AG10803 (cell line): ENCODE measurements around the gene MYOCD.
A peak's percentile ranks its signal among the peaks of the same experiment; 100 is the strongest.

Source experiments
- DNase-seq: peaks from one replicate; pipeline ENCODE4 v3.0.0; 2010; ENCODE audit warnings: low read depth
- H3K4me3 ChIP-seq: 2 replicates; pipeline ENCODE4 v1.5.1; 2011; ENCODE audit warnings: mild to moderate bottlenecking, low read length, control low read depth
- TF ChIP-seq, protein P1 (sequence below): conservative IDR thresholded peaks from 2 replicates; pipeline ENCODE4 v1.5.1; 2011; ENCODE audit warnings: mild to moderate bottlenecking, low read length, control low read depth, inconsistent platforms

The MYOCD gene

DNA sequence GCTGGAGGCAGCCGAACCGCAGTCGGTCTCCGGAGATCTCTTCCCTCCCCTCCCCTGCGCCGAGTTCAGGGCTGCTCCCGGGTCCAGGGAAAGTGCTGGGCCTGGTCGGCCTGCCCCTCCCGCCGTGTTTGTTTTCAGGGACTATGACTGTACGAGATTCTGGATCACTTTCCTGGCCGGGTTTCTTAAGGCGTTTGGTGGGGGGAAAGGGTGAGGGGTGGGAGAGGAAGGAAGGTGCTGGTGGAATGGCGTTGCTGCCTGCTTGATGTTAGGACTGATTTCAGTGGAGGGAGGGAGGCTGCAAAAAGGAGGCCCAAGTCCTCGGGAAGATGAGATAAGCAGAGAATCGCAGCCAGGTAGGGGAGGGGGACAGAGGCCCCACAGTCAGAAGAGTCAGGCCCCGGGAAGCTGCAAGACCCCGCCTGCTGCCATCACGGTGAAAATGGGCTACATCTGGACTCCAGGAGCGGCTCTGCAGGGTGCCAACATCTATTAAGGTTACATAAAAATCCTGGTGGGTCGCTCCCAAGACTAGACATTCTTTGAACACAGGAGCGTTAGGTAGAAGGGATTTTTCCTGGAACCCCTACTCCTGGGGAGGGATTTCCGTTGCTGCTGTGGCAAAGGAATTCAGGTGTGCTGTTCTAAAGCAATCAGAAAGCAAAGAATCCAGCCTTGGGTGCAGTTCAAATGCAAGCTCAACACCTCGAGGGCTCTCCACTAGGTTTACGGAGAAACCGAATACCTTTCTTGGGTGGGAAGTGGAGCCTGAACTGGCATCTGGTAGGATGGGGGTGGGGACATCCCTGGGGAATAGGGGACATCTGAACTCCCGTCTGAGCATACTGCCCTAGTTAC is 124.8 kb downstream of the MYOCD start:
- TF ChIP-seq, protein P1, sequence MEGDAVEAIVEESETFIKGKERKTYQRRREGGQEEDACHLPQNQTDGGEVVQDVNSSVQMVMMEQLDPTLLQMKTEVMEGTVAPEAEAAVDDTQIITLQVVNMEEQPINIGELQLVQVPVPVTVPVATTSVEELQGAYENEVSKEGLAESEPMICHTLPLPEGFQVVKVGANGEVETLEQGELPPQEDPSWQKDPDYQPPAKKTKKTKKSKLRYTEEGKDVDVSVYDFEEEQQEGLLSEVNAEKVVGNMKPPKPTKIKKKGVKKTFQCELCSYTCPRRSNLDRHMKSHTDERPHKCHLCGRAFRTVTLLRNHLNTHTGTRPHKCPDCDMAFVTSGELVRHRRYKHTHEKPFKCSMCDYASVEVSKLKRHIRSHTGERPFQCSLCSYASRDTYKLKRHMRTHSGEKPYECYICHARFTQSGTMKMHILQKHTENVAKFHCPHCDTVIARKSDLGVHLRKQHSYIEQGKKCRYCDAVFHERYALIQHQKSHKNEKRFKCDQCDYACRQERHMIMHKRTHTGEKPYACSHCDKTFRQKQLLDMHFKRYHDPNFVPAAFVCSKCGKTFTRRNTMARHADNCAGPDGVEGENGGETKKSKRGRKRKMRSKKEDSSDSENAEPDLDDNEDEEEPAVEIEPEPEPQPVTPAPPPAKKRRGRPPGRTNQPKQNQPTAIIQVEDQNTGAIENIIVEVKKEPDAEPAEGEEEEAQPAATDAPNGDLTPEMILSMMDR, result no peak
- DNase-seq, result no peak
- peak overlapping the region; percentile 54 for H3K4me3 ChIP-seq

DNA sequence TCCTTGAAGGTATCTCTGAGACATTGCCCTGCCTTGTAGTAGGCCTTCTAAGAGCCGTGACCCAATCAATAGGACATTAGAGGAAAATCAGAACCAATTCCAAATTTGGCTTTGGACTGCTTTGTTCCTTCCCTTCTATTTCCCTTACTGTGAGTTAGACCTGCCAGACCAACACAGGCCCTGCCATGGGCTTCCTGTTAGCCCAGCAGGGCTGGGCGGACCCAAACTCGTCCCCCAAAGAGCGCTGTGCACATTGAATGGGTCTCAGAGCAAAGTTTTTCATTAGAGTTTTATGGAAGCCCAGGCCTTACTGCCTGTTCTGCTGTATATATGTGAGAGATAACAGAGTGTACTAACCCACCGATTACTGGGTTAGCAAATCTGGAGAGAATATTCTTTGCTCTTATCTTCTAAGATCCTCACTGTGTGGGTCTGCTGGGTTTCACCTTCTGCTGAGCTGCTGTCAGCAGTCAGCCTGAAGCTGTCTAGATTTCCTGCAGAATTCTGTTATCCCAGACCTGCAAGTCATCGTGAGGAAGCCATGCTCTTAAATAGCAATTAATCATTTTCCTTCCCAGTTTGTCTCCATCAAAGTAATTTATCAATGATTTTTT is 129.3 kb downstream of the MYOCD start:
- H3K4me3 ChIP-seq, result no peak overlapping the region
- TF ChIP-seq, protein P1, result no peak
- no peak for DNase-seq

DNA sequence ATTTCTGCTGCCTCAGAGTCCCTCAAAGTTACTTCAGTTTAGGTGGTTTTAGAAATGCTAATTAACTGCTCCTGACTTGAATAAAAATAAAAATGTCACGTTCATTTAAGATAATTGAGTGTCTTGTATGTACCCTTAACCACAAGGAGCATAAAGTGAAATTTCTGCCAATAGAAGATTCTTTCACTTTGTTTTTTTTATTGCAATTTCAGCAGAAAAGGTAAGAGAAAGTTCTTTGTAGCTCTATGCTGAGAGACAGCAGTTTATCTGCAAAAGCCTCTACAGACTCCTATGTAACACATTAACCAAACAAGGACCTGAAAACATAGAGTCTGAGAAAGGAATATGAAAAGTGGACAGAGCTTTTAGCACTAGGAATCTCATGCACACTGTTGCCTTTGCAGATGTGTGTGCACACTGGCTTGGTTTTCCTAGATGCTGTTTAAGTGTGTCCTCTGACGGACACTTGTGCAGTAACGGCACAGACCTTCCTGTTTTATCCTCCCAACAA is 135.2 kb downstream of the MYOCD start:
- H3K4me3 ChIP-seq, result no peak overlapping the region
- TF ChIP-seq, protein P1, result no peak

DNA sequence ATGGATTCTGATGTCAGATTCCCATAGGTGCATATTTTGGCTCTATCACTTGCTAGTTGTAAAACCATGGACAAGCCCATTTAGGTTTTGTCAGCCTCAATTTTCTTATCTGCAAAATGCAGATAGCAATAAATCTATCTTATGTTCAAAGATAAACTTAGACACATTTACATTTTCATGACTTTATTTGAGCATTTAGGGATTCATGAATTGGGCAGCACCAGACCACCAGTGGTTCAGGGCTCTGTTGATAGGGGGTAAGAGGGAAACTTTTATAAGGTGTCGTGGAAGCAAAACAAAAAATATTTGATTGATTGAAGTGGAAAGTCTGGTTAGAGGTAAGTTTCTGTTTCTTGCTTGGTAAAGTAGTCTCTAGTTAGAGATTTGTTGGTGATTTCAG is 140.9 kb downstream of the MYOCD start:
- no peak overlapping the region for H3K4me3 ChIP-seq
- TF ChIP-seq, protein P1, result no peak

More for the DNA sequence above, 135.2 kb downstream of the MYOCD start:
- no peak for DNase-seq

DNA sequence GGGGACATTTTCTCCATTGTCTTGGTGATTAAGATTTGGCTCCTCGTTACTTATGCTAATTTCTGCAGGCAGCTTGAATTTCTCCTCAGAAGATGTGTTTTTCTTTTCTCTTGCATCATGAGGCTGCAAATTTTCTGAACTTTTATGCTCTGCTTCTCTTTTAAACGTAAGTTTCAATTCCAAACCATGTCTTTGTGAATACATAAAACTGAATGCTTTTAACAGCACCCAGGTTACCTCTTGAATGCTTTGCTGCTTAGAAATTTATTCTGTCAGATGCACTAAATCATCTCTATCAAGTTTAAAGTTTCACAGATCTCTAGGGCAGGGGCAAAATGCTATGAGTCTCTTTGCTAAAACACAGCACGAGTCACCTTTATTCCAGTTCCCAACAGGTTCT is 143.0 kb downstream of the MYOCD start:
- DNase-seq, result no peak
- no peak overlapping the region for H3K4me3 ChIP-seq
- TF ChIP-seq, protein P1, result no peak

More for the DNA sequence above, 140.9 kb downstream of the MYOCD start:
- no peak for DNase-seq

DNA sequence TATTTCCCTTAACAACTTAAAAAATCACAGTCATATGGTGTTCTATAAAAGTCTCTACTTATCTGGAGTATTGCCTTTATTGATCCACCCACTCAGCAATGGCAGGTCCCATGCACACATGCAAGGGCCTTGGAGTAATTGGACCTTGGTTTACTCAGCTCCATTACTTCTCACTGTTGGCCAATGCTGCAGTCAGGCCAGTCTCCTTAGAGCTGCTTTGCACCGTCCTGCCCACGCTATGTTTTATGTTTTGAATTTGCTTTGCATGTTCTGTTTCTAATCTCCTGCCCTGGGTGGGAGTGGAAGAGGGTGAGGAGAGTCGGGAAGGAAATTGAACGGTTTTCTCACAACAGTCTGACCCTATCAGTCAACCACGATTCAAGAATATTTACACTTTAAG is 147.2 kb downstream of the MYOCD start:
- DNase-seq, result no peak
- TF ChIP-seq, protein P1, result no peak
- no peak overlapping the region for H3K4me3 ChIP-seq
